GM18519 (cell line): Measurements from ENCODE around the gene CRTC3.
"Not testable (repeated sequence)": the region's sequence is repeated elsewhere in the genome, so short reads cannot be mapped to it uniquely, and the experiment has no call there.

Experiments
- ATAC-seq: cut with Tn5 transposase; IDR thresholded peaks from one replicate; pipeline ENCODE4 v1.9.1; 2021; ENCODE audit warnings: mild to moderate bottlenecking, moderate library complexity; ENCODE audit not compliant: unreplicated experiment, low FRiP score

Gene CRTC3

GRCh38 chr15:90645873-90646575, 116.3 kb downstream of the CRTC3 start:
- no peak for ATAC-seq

GRCh38 chr15:90646662-90647305, 117.1 kb downstream of the CRTC3 start:
- ATAC-seq: no peak

GRCh38 chr15:90647326-90647725, 117.6 kb downstream of the CRTC3 start:
- no peak for ATAC-seq

- no peak for ATAC-seq
Observed at GRCh38 chr15:90648137-90649070, 118.7 kb downstream of the CRTC3 start.

- no peak for ATAC-seq
Observed at GRCh38 chr15:90650117-90650955, 120.6 kb downstream of the CRTC3 start.

GRCh38 chr15:90650956-90651689, 121.4 kb downstream of the CRTC3 start:
- no peak for ATAC-seq

GRCh38 chr15:90654233-90655136, 124.8 kb downstream of the CRTC3 start:
- no peak for ATAC-seq

- not testable (repeated sequence) for ATAC-seq
Observed at GRCh38 chr15:90657520-90658172, 127.9 kb downstream of the CRTC3 start.

- ATAC-seq: no peak
Observed at GRCh38 chr15:90659481-90659880, 129.8 kb downstream of the CRTC3 start.

- no peak for ATAC-seq
Observed at GRCh38 chr15:90660195-90660998, 130.7 kb downstream of the CRTC3 start.

- not testable (repeated sequence) for ATAC-seq
Observed at GRCh38 chr15:90660999-90661330, 131.2 kb downstream of the CRTC3 start.

GRCh38 chr15:90664081-90664461, 134.3 kb downstream of the CRTC3 start:
- not testable (repeated sequence) for ATAC-seq

- peak; percentile 2 for ATAC-seq
Observed at GRCh38 chr15:90664650-90665287, 135.0 kb downstream of the CRTC3 start.

GRCh38 chr15:90665288-90666134, 135.8 kb downstream of the CRTC3 start:
- peak; percentile 58 for ATAC-seq

- ATAC-seq: no peak
Observed at GRCh38 chr15:90666135-90666909, 136.6 kb downstream of the CRTC3 start.
